ENCODE data around the gene CNTNAP2. TPM values are rescaled to one million over a fixed set of nuclear protein-coding genes. Genes with fewer than 3 reads are reported as not detected.

Gene CNTNAP2
- total and polyA plus RNA-seq, 12 donors, result 0.07 to 0.77 (median 0.24) TPM

DNA sequence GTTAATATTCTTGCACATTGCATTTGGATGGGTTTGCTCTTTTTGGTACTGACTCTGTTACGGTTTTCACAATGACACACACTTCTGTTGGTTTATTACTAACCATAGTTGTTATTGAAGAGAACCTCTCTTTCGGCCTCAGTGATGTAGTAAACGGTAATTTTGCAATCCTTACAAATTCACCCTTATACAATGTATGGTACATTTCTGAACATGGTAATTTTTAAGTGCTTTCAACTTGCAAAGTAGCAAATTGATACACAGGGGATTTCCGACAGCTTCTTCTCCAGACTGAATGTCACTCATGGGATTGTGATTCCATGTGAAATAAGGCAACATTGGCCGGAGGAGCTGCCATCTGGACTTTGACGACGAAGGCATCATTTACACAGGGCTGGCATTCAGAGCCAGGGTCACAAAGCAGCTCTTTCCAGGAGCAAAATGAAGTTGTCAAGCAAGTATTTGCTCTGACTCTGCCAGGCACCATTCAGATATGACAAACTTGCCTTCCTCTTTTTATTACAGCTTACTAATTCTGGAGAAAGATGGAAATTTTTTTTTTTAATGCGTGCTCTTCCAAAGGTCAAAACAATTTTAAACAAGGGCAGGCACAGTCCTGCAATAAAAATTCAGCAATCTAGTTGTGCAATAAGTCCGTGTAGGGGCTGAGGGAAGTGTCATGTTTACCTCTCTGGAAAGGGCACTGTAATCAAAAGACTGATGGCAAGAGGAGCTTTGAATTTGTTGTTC is 1762.5 kb downstream of the CNTNAP2 start:
- Histone ChIP-seq H3K9me3 (no peaks in the 10 kb centered on the region), H3K27me3 (no peaks in the 10 kb centered on the region), H3K4me3 (no peak overlapping the region), H3K27ac (no peak overlapping the region), H3K4me1 (no peaks in the 10 kb centered on the region), H3K36me3 (no peaks in the 10 kb centered on the region)
- ATAC-seq (no peak), DNase-seq (no peak)
- TF ChIP-seq, protein P1, sequence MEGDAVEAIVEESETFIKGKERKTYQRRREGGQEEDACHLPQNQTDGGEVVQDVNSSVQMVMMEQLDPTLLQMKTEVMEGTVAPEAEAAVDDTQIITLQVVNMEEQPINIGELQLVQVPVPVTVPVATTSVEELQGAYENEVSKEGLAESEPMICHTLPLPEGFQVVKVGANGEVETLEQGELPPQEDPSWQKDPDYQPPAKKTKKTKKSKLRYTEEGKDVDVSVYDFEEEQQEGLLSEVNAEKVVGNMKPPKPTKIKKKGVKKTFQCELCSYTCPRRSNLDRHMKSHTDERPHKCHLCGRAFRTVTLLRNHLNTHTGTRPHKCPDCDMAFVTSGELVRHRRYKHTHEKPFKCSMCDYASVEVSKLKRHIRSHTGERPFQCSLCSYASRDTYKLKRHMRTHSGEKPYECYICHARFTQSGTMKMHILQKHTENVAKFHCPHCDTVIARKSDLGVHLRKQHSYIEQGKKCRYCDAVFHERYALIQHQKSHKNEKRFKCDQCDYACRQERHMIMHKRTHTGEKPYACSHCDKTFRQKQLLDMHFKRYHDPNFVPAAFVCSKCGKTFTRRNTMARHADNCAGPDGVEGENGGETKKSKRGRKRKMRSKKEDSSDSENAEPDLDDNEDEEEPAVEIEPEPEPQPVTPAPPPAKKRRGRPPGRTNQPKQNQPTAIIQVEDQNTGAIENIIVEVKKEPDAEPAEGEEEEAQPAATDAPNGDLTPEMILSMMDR (IDR thresholded peaks at IDR 0.05), result no peak
- WGBS, 2 donors, result 69 to 73% methylated on average over 9 of the region's 9 CpGs
- intact Hi-C loops (cut with DNase I), result no loop called here

DNA sequence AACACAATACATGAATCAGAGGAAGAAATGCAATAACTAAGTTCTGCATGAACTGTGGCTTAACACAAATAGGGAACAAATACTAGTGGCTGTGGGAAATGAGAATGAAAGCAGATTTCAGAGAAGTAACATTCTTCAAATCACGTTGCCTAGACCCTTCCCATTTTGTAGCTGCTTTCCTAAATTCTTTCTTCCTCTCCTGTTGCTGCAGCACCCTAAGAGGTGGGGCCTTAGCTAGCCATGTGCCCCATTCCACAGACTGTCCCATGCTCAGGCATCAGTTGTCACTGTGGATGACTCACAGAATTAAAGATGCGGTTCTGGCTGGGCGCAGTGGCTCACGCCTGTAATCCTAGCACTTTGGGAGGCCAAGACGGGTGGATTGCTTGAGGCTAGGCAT is 1769.3 kb downstream of the CNTNAP2 start:
- Histone ChIP-seq H3K9me3 (no peaks in the 10 kb centered on the region), H3K36me3 (no peaks in the 10 kb centered on the region), H3K27me3 (no peaks in the 10 kb centered on the region), H3K4me1 (no peaks in the 10 kb centered on the region), H3K4me3 (no peak overlapping the region), H3K27ac (no peak overlapping the region)
- WGBS, 2 donors, result 77 to 82% methylated on average over 5 of the region's 5 CpGs
- intact Hi-C loops (cut with DNase I), result no loop called here
- ATAC-seq (no peak), DNase-seq (no peak)
- TF ChIP-seq, protein P1 (IDR thresholded peaks at IDR 0.05), result no peak

DNA sequence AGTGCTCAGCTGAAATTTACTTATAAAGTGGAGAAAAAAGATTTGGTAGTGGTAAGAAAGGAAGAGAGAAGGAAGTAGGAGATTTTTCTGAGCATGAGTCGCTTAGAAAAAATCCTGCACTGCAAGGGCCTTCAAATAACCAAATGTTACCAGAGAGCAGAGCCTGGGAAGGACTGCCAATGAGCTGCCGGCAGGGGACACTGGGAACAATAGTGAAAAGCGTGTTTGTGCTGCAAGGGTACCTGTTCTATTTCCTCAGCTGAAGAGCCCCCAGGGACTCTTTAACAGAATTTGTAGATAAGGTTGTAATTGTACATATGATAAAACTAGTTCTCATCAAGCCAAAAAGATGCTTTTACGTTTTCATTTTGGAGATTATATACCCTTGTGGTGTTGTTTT is 1777.7 kb downstream of the CNTNAP2 start:
- TF ChIP-seq, protein P1 (IDR thresholded peaks at IDR 0.05), result no peak
- DNase-seq, result no peak
- H3K4me3 ChIP-seq, result no peak overlapping the region
- 34% methylated on average over 4 of the region's 4 CpGs for WGBS, 2 donors
- intact Hi-C loops (cut with DNase I), result no loop called here
- H3K27me3 ChIP-seq, result no peaks in the 10 kb centered on the region
- peaks cover 0 to 3% (median 0%) of the 10 kb centered on the region in 11 donors for H3K9me3 ChIP-seq
- no peaks in the 10 kb centered on the region for H3K36me3 ChIP-seq
- no peaks in the 10 kb centered on the region for H3K4me1 ChIP-seq
- no peak overlapping the region for H3K27ac ChIP-seq
- no peak for ATAC-seq

DNA sequence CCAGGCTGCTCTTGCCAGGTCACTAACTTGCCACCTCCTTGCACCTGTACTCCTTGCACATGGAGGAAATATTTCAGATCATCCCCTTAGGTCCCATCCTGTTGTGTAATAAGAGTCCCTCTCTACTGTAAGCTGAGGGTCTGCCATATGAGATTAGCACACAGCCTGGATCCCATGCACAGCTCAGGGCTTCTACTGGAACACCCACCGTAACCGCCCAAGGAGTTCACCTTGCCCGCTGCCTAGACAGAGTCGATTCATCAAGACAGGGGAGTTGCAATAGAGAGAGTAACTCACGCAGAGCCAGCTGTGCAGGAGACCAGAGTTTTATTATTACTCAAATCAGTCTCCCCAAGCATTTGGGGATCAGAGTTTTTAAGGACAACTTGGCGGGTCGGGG is 1779.5 kb downstream of the CNTNAP2 start:
- no peak for ATAC-seq
- 94 to 96% methylated on average over 7 of the region's 7 CpGs for WGBS, 2 donors
- Histone ChIP-seq H3K36me3 (no peaks in the 10 kb centered on the region), H3K9me3 (peaks cover 0 to 3% (median 0%) of the 10 kb centered on the region in 11 donors), H3K27me3 (no peaks in the 10 kb centered on the region), H3K4me3 (no peak overlapping the region), H3K27ac (no peak overlapping the region), H3K4me1 (no peaks in the 10 kb centered on the region)
- intact Hi-C loops (cut with DNase I), result no loop called here
- TF ChIP-seq, protein P1 (IDR thresholded peaks at IDR 0.05), result no peak
- no peak for DNase-seq

All from heart right ventricle (tissue), 16 donors.